GM23338 (cell line): Measurements from ENCODE around the gene ATAD2B. TPM values are rescaled to one million over a fixed set of nuclear protein-coding genes. Genes with fewer than 3 reads are reported as not detected.

Experiments used
- ATAC-seq: fragments of 200-7000 bp; cut with Tn5 transposase; 3 replicates; pipeline ENCODE4 v1.9.1; 2020
- DNase-seq: peaks from one replicate; pipeline ENCODE4 v3.0.0-alpha.2; 2015; ENCODE audit warnings: low spot score
- H2AFZ ChIP-seq: fragments of 200-600 bp; sonication (generic); 2 replicates; pipeline ENCODE4 v1.8.0; 2016; ENCODE audit warnings: antibody characterized with exemption, mild to moderate bottlenecking, moderate library complexity
- H3F3A ChIP-seq: fragments of 200-600 bp; sonication (generic); replicated peaks from 2 replicates; pipeline ENCODE4 v1.8.0; 2017; ENCODE audit warnings: antibody characterized with exemption, mixed run types, low read depth
- H3K27ac ChIP-seq: fragments of 200-600 bp; sonication (generic); 2 replicates; pipeline ENCODE4 v1.6.1; 2016; ENCODE audit warnings: low read depth
- H3K27me3 ChIP-seq: fragments of 200-600 bp; sonication (generic); 2 replicates; pipeline ENCODE4 v1.8.0; 2016; ENCODE audit warnings: mild to moderate bottlenecking, mixed run types, moderate library complexity; ENCODE audit not compliant: insufficient read depth
- H3K36me3 ChIP-seq: fragments of 200-600 bp; sonication (generic); 2 replicates; pipeline ENCODE4 v1.8.0; 2016; ENCODE audit warnings: mild to moderate bottlenecking; ENCODE audit not compliant: insufficient read depth
- H3K4me1 ChIP-seq: fragments of 200-600 bp; sonication (generic); 2 replicates; pipeline ENCODE4 v1.8.0; 2016; ENCODE audit warnings: mild to moderate bottlenecking, moderate library complexity; ENCODE audit not compliant: insufficient read depth
- H3K4me2 ChIP-seq: fragments of 200-600 bp; sonication (generic); 2 replicates; pipeline ENCODE4 v1.7.1; 2017; ENCODE audit warnings: mixed run types
- H3K4me3 ChIP-seq: fragments of 200-600 bp; sonication (generic); 2 replicates; pipeline ENCODE4 v1.6.1; 2016; ENCODE audit warnings: mixed run types
- H3K79me2 ChIP-seq: fragments of 200-600 bp; sonication (generic); replicated peaks from 2 replicates; pipeline ENCODE4 v1.8.0; 2017; ENCODE audit warnings: mild to moderate bottlenecking; ENCODE audit not compliant: insufficient read depth
- H3K9me2 ChIP-seq: fragments of 200-600 bp; sonication (generic); 2 replicates; pipeline ENCODE4 v1.8.0; 2017; ENCODE audit not compliant: insufficient read depth
- H4K20me1 ChIP-seq: fragments of 200-600 bp; sonication (generic); replicated peaks from 2 replicates; pipeline ENCODE4 v1.8.0; 2017; ENCODE audit warnings: mild to moderate bottlenecking; ENCODE audit not compliant: insufficient read depth
- H3K27ac Mint-ChIP-seq: 2 replicates; pipeline ENCODE4 v1.8.0; 2020; ENCODE audit warnings: inconsistent platforms, mild to moderate bottlenecking, moderate library complexity, mixed read lengths
- H3K27me3 Mint-ChIP-seq: 3 replicates; pipeline ENCODE4 v1.8.0; 2022; ENCODE audit warnings: low read depth, mild to moderate bottlenecking, moderate library complexity, mixed read lengths, inconsistent platforms; ENCODE audit not compliant: insufficient read depth, poor library complexity
- H3K36me3 Mint-ChIP-seq: 3 replicates; pipeline ENCODE4 v1.8.0; 2021; ENCODE audit warnings: low read depth, mild to moderate bottlenecking, inconsistent platforms, moderate library complexity, mixed read lengths
- H3K4me1 Mint-ChIP-seq: 3 replicates; pipeline ENCODE4 v1.8.0; 2020; ENCODE audit warnings: mild to moderate bottlenecking, inconsistent platforms, mixed read lengths
- H3K4me3 Mint-ChIP-seq: 3 replicates; pipeline ENCODE4 v1.8.0; 2021; ENCODE audit warnings: moderate library complexity, mild to moderate bottlenecking, inconsistent platforms, mixed read lengths
- H3K9me3 Mint-ChIP-seq: 3 replicates; pipeline ENCODE4 v1.8.0; 2020; ENCODE audit warnings: moderate library complexity, mild to moderate bottlenecking, inconsistent platforms, mixed read lengths
- CREB1 ChIP-seq: fragments of 250-450 bp; sonication (Bioruptor Pico); IDR thresholded peaks from 2 replicates; pipeline ENCODE4 v1.5.0; 2020; ENCODE audit warnings: low read depth, mild to moderate bottlenecking, moderate library complexity
- EZH2 ChIP-seq: fragments of 200-600 bp; sonication (generic); IDR thresholded peaks from one replicate; pipeline ENCODE4 v1.8.0; 2017; ENCODE audit warnings: antibody characterized with exemption, mild to moderate bottlenecking, low read depth; ENCODE audit not compliant: unreplicated experiment
- EZH2phosphoT487 ChIP-seq: fragments of 200-600 bp; sonication (generic); IDR thresholded peaks from one replicate; pipeline ENCODE4 v1.8.1; 2018; ENCODE audit warnings: antibody characterized with exemption; ENCODE audit not compliant: unreplicated experiment
- JUNB ChIP-seq: IDR thresholded peaks from one replicate; pipeline ENCODE4 v1.6.1; 2016; ENCODE audit warnings: antibody characterized with exemption; ENCODE audit not compliant: unreplicated experiment
- NANOG ChIP-seq: IDR thresholded peaks from 2 replicates; pipeline ENCODE4 v1.6.1; 2016; ENCODE audit warnings: antibody characterized with exemption, borderline replicate concordance
- POLR2AphosphoS5 ChIP-seq: IDR thresholded peaks from 2 replicates; pipeline ENCODE4 v1.6.1; 2016; ENCODE audit warnings: antibody characterized with exemption, low read depth
- STAT1 ChIP-seq: IDR thresholded peaks from one replicate; pipeline ENCODE4 v1.6.1; 2016; ENCODE audit warnings: antibody characterized with exemption; ENCODE audit not compliant: unreplicated experiment
- ZNF114 ChIP-seq: fragments of 250-450 bp; sonication (Bioruptor Pico); IDR thresholded peaks from 2 replicates; pipeline ENCODE4 v1.5.0; 2020; ENCODE audit warnings: mild to moderate bottlenecking, moderate library complexity
- ZNF331 ChIP-seq: fragments of 250-450 bp; sonication (Bioruptor Pico); IDR thresholded peaks from 2 replicates; pipeline ENCODE4 v1.5.0; 2020; ENCODE audit warnings: low read depth, mild to moderate bottlenecking, moderate library complexity
- polyA plus RNA-seq: library from polyadenylated mRNA; unstranded; fragments of >200 nt; fragmentation: Nextera tagmentation; extraction: Ambion mirVana; gene quantifications from 2 replicates; pipeline ENCODE4 v1.2.1, GENCODE V29; 2016
- total RNA-seq: library from RNA; depleted of rRNA; stranded (reverse); fragments of >200 nt; shearing (Covaris generic); gene quantifications from 2 replicates; pipeline ENCODE4 v1.2.3, GENCODE V29; 2014
- TF ChIP-seq, protein P1 (sequence below), 2 experiments: fragments of 200-600 bp in 1 of 2; sonication (generic) in 1 of 2; conservative IDR thresholded peaks; 2 replicates each; pipeline versions ENCODE4 v1.5.1 to v1.6.1; 2016 to 2017; ENCODE audit warnings: antibody characterized with exemption in 2 of 2, low read depth in 2 of 2, mild to moderate bottlenecking in 2 of 2, moderate library complexity in 1 of 2
- TF ChIP-seq, protein P2 (sequence below): IDR thresholded peaks from 2 replicates; pipeline ENCODE4 v1.6.1; 2016; ENCODE audit warnings: antibody characterized with exemption

ATAD2B gene
- total and polyA plus RNA-seq, 2 experiments from 2014 or later: 12.4 to 19.3 TPM

DNA sequence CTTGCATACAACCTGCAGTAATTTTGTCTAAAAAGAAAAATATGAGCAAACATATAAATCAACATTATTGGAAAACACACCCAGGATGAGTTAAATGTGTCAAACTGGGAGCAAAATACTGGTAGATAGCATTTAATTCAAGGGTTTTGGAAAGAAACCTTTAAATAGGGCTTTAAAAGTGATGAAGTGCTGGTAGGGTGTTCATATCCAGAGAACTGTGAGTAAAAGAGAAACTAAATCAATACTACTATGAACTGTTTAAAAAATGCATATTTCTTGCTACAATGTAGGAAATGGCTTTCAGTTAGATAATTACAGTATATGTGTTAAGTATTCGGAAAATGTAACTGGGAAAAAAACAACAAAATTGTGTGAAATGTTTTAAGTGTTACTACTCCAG is 117.8 kb downstream of the ATAD2B start:
- Mint-ChIP-seq H3K27ac (no peak overlapping the region), H3K4me3 (no peak overlapping the region), H3K36me3 (peaks cover 9% of the 10 kb centered on the region; the same call in 1 of the 3 replicates), H3K4me1 (peaks cover 11% of the 10 kb centered on the region; the same call in 2 of the 3 replicates), H3K27me3 (no peaks in the 10 kb centered on the region), H3K9me3 (no peaks in the 10 kb centered on the region)
- peaks cover 6% of the 10 kb centered on the region; the same call in 1 of the 2 replicates for H3K4me1 ChIP-seq
- no peak overlapping the region for H2AFZ ChIP-seq
- no peaks in the 10 kb centered on the region for H3K27me3 ChIP-seq
- no peaks in the 10 kb centered on the region for H3K79me2 ChIP-seq
- H3F3A ChIP-seq: no peaks in the 10 kb centered on the region
- ATAC-seq (no peak), DNase-seq (no peak)
- no peak overlapping the region for H3K4me2 ChIP-seq
- no peaks in the 10 kb centered on the region for H3K9me2 ChIP-seq
- no peaks in the 10 kb centered on the region; the same call in 1 of the 2 replicates for H3K36me3 ChIP-seq
- H4K20me1 ChIP-seq: no peaks in the 10 kb centered on the region
- H3K4me3 ChIP-seq: no peak overlapping the region
- TF ChIP-seq, protein P1, sequence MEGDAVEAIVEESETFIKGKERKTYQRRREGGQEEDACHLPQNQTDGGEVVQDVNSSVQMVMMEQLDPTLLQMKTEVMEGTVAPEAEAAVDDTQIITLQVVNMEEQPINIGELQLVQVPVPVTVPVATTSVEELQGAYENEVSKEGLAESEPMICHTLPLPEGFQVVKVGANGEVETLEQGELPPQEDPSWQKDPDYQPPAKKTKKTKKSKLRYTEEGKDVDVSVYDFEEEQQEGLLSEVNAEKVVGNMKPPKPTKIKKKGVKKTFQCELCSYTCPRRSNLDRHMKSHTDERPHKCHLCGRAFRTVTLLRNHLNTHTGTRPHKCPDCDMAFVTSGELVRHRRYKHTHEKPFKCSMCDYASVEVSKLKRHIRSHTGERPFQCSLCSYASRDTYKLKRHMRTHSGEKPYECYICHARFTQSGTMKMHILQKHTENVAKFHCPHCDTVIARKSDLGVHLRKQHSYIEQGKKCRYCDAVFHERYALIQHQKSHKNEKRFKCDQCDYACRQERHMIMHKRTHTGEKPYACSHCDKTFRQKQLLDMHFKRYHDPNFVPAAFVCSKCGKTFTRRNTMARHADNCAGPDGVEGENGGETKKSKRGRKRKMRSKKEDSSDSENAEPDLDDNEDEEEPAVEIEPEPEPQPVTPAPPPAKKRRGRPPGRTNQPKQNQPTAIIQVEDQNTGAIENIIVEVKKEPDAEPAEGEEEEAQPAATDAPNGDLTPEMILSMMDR (conservative IDR thresholded peaks at IDR 0.05; ENCODE audit: low read depth in 2 of 2): no peak
- no peak for TF ChIP-seq ZNF331 (CRISPR knock-in tag)
- TF ChIP-seq, protein P2, sequence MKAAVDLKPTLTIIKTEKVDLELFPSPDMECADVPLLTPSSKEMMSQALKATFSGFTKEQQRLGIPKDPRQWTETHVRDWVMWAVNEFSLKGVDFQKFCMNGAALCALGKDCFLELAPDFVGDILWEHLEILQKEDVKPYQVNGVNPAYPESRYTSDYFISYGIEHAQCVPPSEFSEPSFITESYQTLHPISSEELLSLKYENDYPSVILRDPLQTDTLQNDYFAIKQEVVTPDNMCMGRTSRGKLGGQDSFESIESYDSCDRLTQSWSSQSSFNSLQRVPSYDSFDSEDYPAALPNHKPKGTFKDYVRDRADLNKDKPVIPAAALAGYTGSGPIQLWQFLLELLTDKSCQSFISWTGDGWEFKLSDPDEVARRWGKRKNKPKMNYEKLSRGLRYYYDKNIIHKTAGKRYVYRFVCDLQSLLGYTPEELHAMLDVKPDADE: no peak
- TF ChIP-seq CREB1: no peak
- no peak for TF ChIP-seq JUNB
- no peak for TF ChIP-seq EZH2phosphoT487
- TF ChIP-seq EZH2: no peak
- TF ChIP-seq STAT1: no peak
- no peak overlapping the region for H3K27ac ChIP-seq

DNA sequence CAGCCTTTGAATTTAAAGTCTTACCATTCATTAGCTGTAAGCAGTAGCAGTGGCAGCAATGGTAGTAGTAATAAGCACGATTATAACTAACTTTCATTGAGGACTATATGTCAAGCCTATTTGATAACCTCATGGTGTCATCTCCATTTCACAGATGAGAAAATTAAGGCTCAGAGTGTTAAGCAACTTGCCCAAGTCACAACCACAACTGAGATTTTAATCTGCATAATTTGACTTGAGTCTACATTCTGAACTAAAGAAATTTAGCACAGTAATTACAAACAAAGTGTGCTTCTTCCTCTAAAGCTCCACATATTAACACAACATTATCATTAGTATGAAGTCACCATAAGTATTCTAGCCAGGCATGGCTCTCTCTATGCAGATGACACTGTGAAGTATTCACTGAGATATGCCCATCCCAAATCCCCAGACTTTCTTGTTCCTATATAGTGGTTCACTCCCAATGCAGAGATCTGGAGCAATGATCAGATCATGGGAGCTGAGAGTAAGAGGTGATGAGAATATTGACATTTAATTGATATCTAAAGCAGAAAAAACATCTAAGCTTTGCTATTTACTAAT is 120.2 kb downstream of the ATAD2B start:
- no peaks in the 10 kb centered on the region for H3K9me2 ChIP-seq
- Mint-ChIP-seq H3K27me3 (no peaks in the 10 kb centered on the region), H3K4me3 (no peak overlapping the region), H3K27ac (no peak overlapping the region), H3K4me1 (peaks cover under 1% of the 10 kb centered on the region; the same call in 2 of the 3 replicates), H3K36me3 (peaks cover 9% of the 10 kb centered on the region; the same call in 1 of the 3 replicates), H3K9me3 (no peaks in the 10 kb centered on the region)
- no peaks in the 10 kb centered on the region for H4K20me1 ChIP-seq
- peaks cover under 1% of the 10 kb centered on the region; the same call in 1 of the 2 replicates for H3K4me1 ChIP-seq
- no peak overlapping the region for H3K4me2 ChIP-seq
- no peaks in the 10 kb centered on the region for H3K79me2 ChIP-seq
- no peaks in the 10 kb centered on the region for H3K27me3 ChIP-seq
- no peak for ATAC-seq
- H3K27ac ChIP-seq: no peak overlapping the region
- no peaks in the 10 kb centered on the region; the same call in 1 of the 2 replicates for H3K36me3 ChIP-seq
- no peaks in the 10 kb centered on the region for H3F3A ChIP-seq
- no peak for DNase-seq
- H3K4me3 ChIP-seq: no peak overlapping the region
- H2AFZ ChIP-seq: no peak overlapping the region
- TF ChIP-seq ZNF331 (CRISPR knock-in tag): no peak
- TF ChIP-seq ZNF114 (CRISPR knock-in tag): no peak
- TF ChIP-seq, protein P2: no peak
- no peak for TF ChIP-seq POLR2AphosphoS5
- TF ChIP-seq, protein P1 (conservative IDR thresholded peaks at IDR 0.05; ENCODE audit: low read depth in 2 of 2): no peak
- TF ChIP-seq CREB1: no peak
- TF ChIP-seq EZH2: no peak
- no peak for TF ChIP-seq JUNB
- TF ChIP-seq NANOG: no peak
